CD14-positive monocyte (primary cell): ENCODE results near the gene BCOR. TPM values are rescaled to one million over a fixed set of nuclear protein-coding genes. Genes with fewer than 3 reads are reported as not detected.
A peak's percentile ranks its signal among the peaks of the same experiment; 100 is the strongest.

Experiments
- DNase-seq, 3 donors: peaks; one replicate each; pipeline ENCODE4 v3.0.0-alpha.2; 2011 to 2022
- H2AFZ ChIP-seq: 2 replicates; pipeline ENCODE4 v1.6.0; 2012; ENCODE audit warnings: mild to moderate bottlenecking, low read depth, low read length, inconsistent platforms; ENCODE audit not compliant: insufficient read depth, poor library complexity, severe bottlenecking
- H3K27ac ChIP-seq, 2 donors: 1 replicate in 1 of 2; 2 replicates in 1 of 2; pipeline ENCODE4 v1.5.1; 2012 to 2013; ENCODE audit warnings: low read length in 2 of 2, control low read depth in 1 of 2, inconsistent platforms in 1 of 2, low read depth in 1 of 2, mild to moderate bottlenecking in 1 of 2
- H3K27me3 ChIP-seq, 2 donors: one replicate each; pipeline versions ENCODE4 v1.6.0 to v1.6.1; 2011 to 2013; ENCODE audit warnings: low read length in 2 of 2; ENCODE audit not compliant: control insufficient read depth in 2 of 2, insufficient read depth in 2 of 2
- H3K36me3 ChIP-seq, 2 donors: replicated peaks in 1 of 2; 1 replicate in 1 of 2; 2 replicates in 1 of 2; pipeline versions ENCODE4 v1.5.1 to v1.6.1; 2012 to 2013; ENCODE audit warnings: low read length in 2 of 2, control low read depth in 1 of 2, inconsistent platforms in 1 of 2, mild to moderate bottlenecking in 1 of 2; ENCODE audit not compliant: insufficient read depth in 2 of 2, control insufficient read depth in 1 of 2
- H3K4me1 ChIP-seq, 2 donors: 1 replicate in 1 of 2; 2 replicates in 1 of 2; pipeline versions ENCODE4 v1.5.1 to v1.6.1; 2012 to 2013; ENCODE audit warnings: low read length in 2 of 2, control low read depth in 1 of 2, inconsistent platforms in 1 of 2, mild to moderate bottlenecking in 1 of 2, moderate library complexity in 1 of 2; ENCODE audit not compliant: insufficient read depth in 2 of 2, control insufficient read depth in 1 of 2
- H3K4me2 ChIP-seq: replicated peaks from 2 replicates; pipeline ENCODE3; 2012; ENCODE audit warnings: low read length, moderate library complexity, mild to moderate bottlenecking; ENCODE audit not compliant: poor library complexity, severe bottlenecking; ENCODE audit errors: extremely low read depth
- H3K4me3 ChIP-seq, 3 experiments: fragments of 200-600 bp in 1 of 3; sonication (generic) in 1 of 3; replicated peaks in 1 of 3; 1 replicate in 2 of 3; 2 replicates in 1 of 3; pipeline ENCODE4 v1.5.1; 2011 to 2013; ENCODE audit warnings: low read length in 3 of 3, mild to moderate bottlenecking in 3 of 3, control low read depth in 2 of 3, low read depth in 2 of 3, inconsistent platforms in 1 of 3, moderate library complexity in 1 of 3
- H3K79me2 ChIP-seq: 2 replicates; pipeline ENCODE4 v1.6.0; 2012; ENCODE audit warnings: mild to moderate bottlenecking, control low read depth, inconsistent platforms, low read length, moderate library complexity; ENCODE audit not compliant: insufficient read depth
- H3K9ac ChIP-seq: 2 replicates; pipeline ENCODE4 v1.6.0; 2017; ENCODE audit warnings: low read length, mild to moderate bottlenecking; ENCODE audit not compliant: insufficient read depth, poor library complexity, severe bottlenecking
- H3K9me3 ChIP-seq, 2 donors: replicated peaks in 1 of 2; 1 replicate in 1 of 2; 2 replicates in 1 of 2; pipeline versions ENCODE4 v1.5.1 to v1.6.1; 2012 to 2013; ENCODE audit warnings: low read length in 2 of 2, control low read depth in 1 of 2; ENCODE audit not compliant: control insufficient read depth in 1 of 2, insufficient read depth in 1 of 2
- H4K20me1 ChIP-seq: 2 replicates; pipeline ENCODE4 v1.6.0; 2012; ENCODE audit warnings: mild to moderate bottlenecking, low read length, control low read depth, moderate library complexity; ENCODE audit not compliant: insufficient read depth
- H3K27ac Mint-ChIP-seq, 7 donors: one replicate each; pipeline ENCODE4 v1.8.0; 2020; ENCODE audit warnings: mild to moderate bottlenecking in 7 of 7, mixed read lengths in 7 of 7, moderate library complexity in 6 of 7, inconsistent platforms in 2 of 7
- H3K27me3 Mint-ChIP-seq, 3 donors: one replicate each; pipeline ENCODE4 v1.8.0; 2021 to 2022; ENCODE audit warnings: low read depth in 3 of 3, mild to moderate bottlenecking in 3 of 3, mixed read lengths in 3 of 3, moderate library complexity in 3 of 3, inconsistent platforms in 1 of 3
- H3K36me3 Mint-ChIP-seq, 2 donors: one replicate each; pipeline ENCODE4 v1.8.0; 2020; ENCODE audit warnings: mixed read lengths in 2 of 2, inconsistent platforms in 1 of 2, mild to moderate bottlenecking in 1 of 2
- H3K4me1 Mint-ChIP-seq: one replicate; pipeline ENCODE4 v1.8.0; 2020; ENCODE audit warnings: mild to moderate bottlenecking, mixed read lengths
- H3K4me3 Mint-ChIP-seq, 2 donors: one replicate each; pipeline ENCODE4 v1.8.0; 2020; ENCODE audit warnings: mild to moderate bottlenecking in 2 of 2, mixed read lengths in 2 of 2, moderate library complexity in 1 of 2
- H3K9me3 Mint-ChIP-seq, 7 donors: one replicate each; pipeline ENCODE4 v1.8.0; 2020 to 2022; ENCODE audit warnings: mixed read lengths in 7 of 7, mild to moderate bottlenecking in 6 of 7, moderate library complexity in 6 of 7, inconsistent platforms in 2 of 7
- WGBS: methylation state at CpG from one replicate; pipeline ENCODE4 v1.1.5; 2013; ENCODE audit warnings: missing lambda C conversion rate; ENCODE audit not compliant: insufficient coverage; 5-methylcytosine and 5-hydroxymethylcytosine counted together
- intact Hi-C, 2 donors: fragments of 100-400 bp; cut with micrococcal nuclease; formaldehyde crosslinking; loops; one replicate each; pipeline versions ENCODE4 v1.15.0 to v1.15.1; 2023
- polyA plus RNA-seq, 3 donors: library from polyadenylated mRNA; depleted of rRNA in 1 of 3; unstranded in 2 of 3; stranded (reverse) in 1 of 3; fragments of 300-500 nt in 2 of 3; fragments of >200 nt in 1 of 3; fragmentation: Illumina TruSeq in 2 of 3; gene quantifications; 1 replicate in 2 of 3; 2 replicates in 1 of 3; pipeline ENCODE4 v1.2.3, GENCODE V29; 2012 to 2021
- TF ChIP-seq, protein P1 (sequence below): fragments of 200-600 bp; IDR thresholded peaks from one replicate; pipeline ENCODE4 v1.8.0; 2022; ENCODE audit warnings: antibody characterized with exemption, mild to moderate bottlenecking

The BCOR gene
- polyA plus RNA-seq, 3 donors: 1.1 to 8.2 (median 2.6) TPM

- no peak for DNase-seq
- H3K27ac ChIP-seq: no peak overlapping the region
- TF ChIP-seq, protein P1, sequence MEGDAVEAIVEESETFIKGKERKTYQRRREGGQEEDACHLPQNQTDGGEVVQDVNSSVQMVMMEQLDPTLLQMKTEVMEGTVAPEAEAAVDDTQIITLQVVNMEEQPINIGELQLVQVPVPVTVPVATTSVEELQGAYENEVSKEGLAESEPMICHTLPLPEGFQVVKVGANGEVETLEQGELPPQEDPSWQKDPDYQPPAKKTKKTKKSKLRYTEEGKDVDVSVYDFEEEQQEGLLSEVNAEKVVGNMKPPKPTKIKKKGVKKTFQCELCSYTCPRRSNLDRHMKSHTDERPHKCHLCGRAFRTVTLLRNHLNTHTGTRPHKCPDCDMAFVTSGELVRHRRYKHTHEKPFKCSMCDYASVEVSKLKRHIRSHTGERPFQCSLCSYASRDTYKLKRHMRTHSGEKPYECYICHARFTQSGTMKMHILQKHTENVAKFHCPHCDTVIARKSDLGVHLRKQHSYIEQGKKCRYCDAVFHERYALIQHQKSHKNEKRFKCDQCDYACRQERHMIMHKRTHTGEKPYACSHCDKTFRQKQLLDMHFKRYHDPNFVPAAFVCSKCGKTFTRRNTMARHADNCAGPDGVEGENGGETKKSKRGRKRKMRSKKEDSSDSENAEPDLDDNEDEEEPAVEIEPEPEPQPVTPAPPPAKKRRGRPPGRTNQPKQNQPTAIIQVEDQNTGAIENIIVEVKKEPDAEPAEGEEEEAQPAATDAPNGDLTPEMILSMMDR: no peak
- H3K36me3 ChIP-seq: no peaks in the 10 kb centered on the region
- no peaks in the 10 kb centered on the region for H4K20me1 ChIP-seq
- no peak overlapping the region for H2AFZ ChIP-seq
- Mint-ChIP-seq H3K36me3 (peaks cover 3 to 5% of the 10 kb centered on the region in 2 donors), H3K27me3 (peaks cover 67 to 85% (median 84%) of the 10 kb centered on the region in 3 donors), H3K4me1 (peaks cover 47% of the 10 kb centered on the region), H3K4me3 (peak overlapping the region; percentile 6 to 84), H3K27ac (no peak overlapping the region), H3K9me3 (peaks cover 0 to 43% (median 23%) of the 10 kb centered on the region in 7 donors)
- 79% methylated on average over 8 of the region's 33 CpGs for WGBS
- intact Hi-C loops: no loop called here
- H3K4me2 ChIP-seq: no peak overlapping the region
- peaks cover 51 to 83% of the 10 kb centered on the region in 2 donors for H3K27me3 ChIP-seq
- H3K9me3 ChIP-seq: peaks cover 0 to 45% of the 10 kb centered on the region in 2 donors
- H3K9ac ChIP-seq: no peak overlapping the region
- no peaks in the 10 kb centered on the region for H3K79me2 ChIP-seq
- no peak overlapping the region for H3K4me3 ChIP-seq
- H3K4me1 ChIP-seq: peaks cover 52 to 62% of the 10 kb centered on the region in 2 donors
Measured at GRCh38 chrX:40007131-40007755, 90.5 kb downstream of the BCOR start.

DNA sequence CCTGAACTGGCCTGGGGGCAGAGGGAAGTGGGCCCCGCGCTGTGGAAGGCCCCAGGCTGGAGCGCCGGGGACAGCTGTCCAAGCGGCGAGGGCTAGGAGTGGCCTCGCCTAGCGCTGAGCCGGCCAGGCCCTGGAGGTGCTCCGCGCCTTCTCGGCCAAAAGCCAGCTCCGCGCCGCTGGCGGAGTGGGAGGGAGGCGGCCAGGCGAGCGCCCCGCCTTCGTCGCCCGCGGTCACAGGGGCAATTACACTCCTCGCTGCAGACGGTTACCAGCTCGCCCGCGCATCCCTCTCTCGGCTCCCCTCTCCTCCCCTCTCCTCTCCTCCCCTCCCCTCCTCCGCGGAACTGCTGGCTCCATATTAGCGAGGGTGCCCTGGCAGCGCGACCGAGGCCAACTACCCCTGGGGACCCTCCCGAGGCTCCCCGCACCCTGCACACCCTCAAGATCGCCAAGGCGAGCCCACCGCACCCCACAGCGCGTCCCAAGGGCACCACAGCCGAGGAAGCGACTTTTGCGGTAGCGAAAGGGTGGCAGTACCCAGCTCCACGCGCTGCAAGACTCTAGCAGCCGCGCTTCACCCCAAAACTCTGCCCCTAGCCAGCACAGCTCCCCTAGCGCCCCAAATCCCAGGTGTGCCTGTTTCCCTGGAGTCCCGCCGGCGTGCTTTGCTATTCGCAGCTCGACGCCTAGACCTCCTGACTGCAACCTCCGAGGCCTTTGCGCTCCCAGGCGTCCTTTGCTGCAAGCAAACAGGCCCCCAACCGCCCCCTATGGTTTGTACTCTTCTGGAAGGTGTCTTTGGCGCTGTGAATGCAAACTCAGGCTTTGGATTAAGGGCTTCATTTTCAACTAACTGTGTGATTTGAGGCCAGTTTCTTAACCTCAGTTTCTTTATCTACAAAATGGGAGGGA is 91.4 kb downstream of the BCOR start:
- Mint-ChIP-seq H3K27me3 (peaks cover 59 to 79% (median 77%) of the 10 kb centered on the region in 3 donors), H3K9me3 (peaks cover 0 to 41% (median 18%) of the 10 kb centered on the region in 7 donors), H3K36me3 (peaks cover 0 to 2% of the 10 kb centered on the region in 2 donors), H3K4me3 (peak overlapping the region; percentile 2 to 71), H3K27ac (no peak overlapping the region), H3K4me1 (peaks cover 41% of the 10 kb centered on the region)
- Histone ChIP-seq H3K4me1 (peaks cover 49 to 53% of the 10 kb centered on the region in 2 donors), H3K9me3 (peaks cover 0 to 45% of the 10 kb centered on the region in 2 donors), H3K27me3 (peaks cover 42 to 74% of the 10 kb centered on the region in 2 donors), H3K79me2 (no peaks in the 10 kb centered on the region), H3K4me2 (peak overlapping the region; percentile 63), H4K20me1 (no peaks in the 10 kb centered on the region), H2AFZ (peak overlapping the region; percentile 21), H3K4me3 (peak overlapping the region in 1 of 3 experiments; percentile 52), H3K27ac (no peak overlapping the region), H3K9ac (no peak overlapping the region), H3K36me3 (no peaks in the 10 kb centered on the region)
- intact Hi-C loops: no loop called here
- 13% methylated on average over 7 of the region's 63 CpGs for WGBS
- no peak for DNase-seq
- TF ChIP-seq, protein P1: no peak
